ENCODE results near the gene GRK5.

The GRK5 gene

GRCh38 chr10:119480667-119481066 is 273.3 kb downstream of the GRK5 start:
- no peaks in the 10 kb centered on the region for H3K9me3 Mint-ChIP-seq
- no peaks in the 10 kb centered on the region for H3K27me3 Mint-ChIP-seq
- ATAC-seq (no peak), DNase-seq (no peak)
- H3K27ac Mint-ChIP-seq = peak overlapping the region in 1 of 2 donors; percentile 69
- no peak overlapping the region for H3K4me3 Mint-ChIP-seq
- peaks cover 36% of the 10 kb centered on the region for H3K4me1 Mint-ChIP-seq

- no peak overlapping the region for H3K27ac Mint-ChIP-seq
- DNase-seq = no peak
- peaks cover 35% of the 10 kb centered on the region for H3K4me1 Mint-ChIP-seq
Measured at GRCh38 chr10:119481781-119482426, 274.5 kb downstream of the GRK5 start.

GRCh38 chr10:119483001-119483400 is 275.6 kb downstream of the GRK5 start:
- no peak for ATAC-seq
- Mint-ChIP-seq H3K27me3 (no peaks in the 10 kb centered on the region), H3K9me3 (no peaks in the 10 kb centered on the region), H3K27ac (no peak overlapping the region), H3K4me3 (no peak overlapping the region), H3K4me1 (peaks cover 29% of the 10 kb centered on the region)
- DNase-seq = no peak

More at GRCh38 chr10:119481781-119482426, 274.5 kb downstream of the GRK5 start:
- ATAC-seq = no peak
- Mint-ChIP-seq H3K27me3 (no peaks in the 10 kb centered on the region), H3K9me3 (no peaks in the 10 kb centered on the region), H3K4me3 (no peak overlapping the region)

- DNase-seq (no peak), ATAC-seq (no peak)
- Mint-ChIP-seq H3K27ac (no peak overlapping the region), H3K4me1 (peaks cover 29% of the 10 kb centered on the region), H3K27me3 (no peaks in the 10 kb centered on the region), H3K4me3 (no peak overlapping the region), H3K9me3 (no peaks in the 10 kb centered on the region)
Measured at GRCh38 chr10:119483839-119484238, 276.5 kb downstream of the GRK5 start.

- H3K4me3 Mint-ChIP-seq = peak overlapping the region in 1 of 2 donors; percentile 21
- no peak for DNase-seq
Measured at GRCh38 chr10:119488675-119489074, 281.3 kb downstream of the GRK5 start.

GRCh38 chr10:119489991-119490326 is 282.6 kb downstream of the GRK5 start:
- H3K27ac Mint-ChIP-seq = peak overlapping the region; percentile 22 to 86
- no peaks in the 10 kb centered on the region for H3K9me3 Mint-ChIP-seq
- no peak for ATAC-seq
- no peaks in the 10 kb centered on the region for H3K27me3 Mint-ChIP-seq
- H3K4me1 Mint-ChIP-seq = peaks cover 66% of the 10 kb centered on the region
- no peak for DNase-seq
- peak overlapping the region; percentile 81 to 86 for H3K4me3 Mint-ChIP-seq

More at GRCh38 chr10:119488675-119489074, 281.3 kb downstream of the GRK5 start:
- no peak for ATAC-seq
- Mint-ChIP-seq H3K27ac (peak overlapping the region; percentile 34 to 65), H3K4me1 (peaks cover 54% of the 10 kb centered on the region), H3K27me3 (no peaks in the 10 kb centered on the region), H3K9me3 (no peaks in the 10 kb centered on the region)

- Mint-ChIP-seq H3K9me3 (no peaks in the 10 kb centered on the region), H3K27ac (no peak overlapping the region)
Measured at GRCh38 chr10:119491966-119492757, 284.8 kb downstream of the GRK5 start.

GRCh38 chr10:119493155-119493554 is 285.8 kb downstream of the GRK5 start:
- DNase-seq = no peak
- H3K9me3 Mint-ChIP-seq = no peaks in the 10 kb centered on the region
- H3K4me1 Mint-ChIP-seq = peaks cover 92% of the 10 kb centered on the region
- no peaks in the 10 kb centered on the region for H3K27me3 Mint-ChIP-seq
- peak overlapping the region; percentile 68 to 93 for H3K27ac Mint-ChIP-seq
- H3K4me3 Mint-ChIP-seq = peak overlapping the region; percentile 13 to 70
- ATAC-seq = no peak

More at GRCh38 chr10:119491966-119492757, 284.8 kb downstream of the GRK5 start:
- peaks cover 89% of the 10 kb centered on the region for H3K4me1 Mint-ChIP-seq
- no peaks in the 10 kb centered on the region for H3K27me3 Mint-ChIP-seq
- H3K4me3 Mint-ChIP-seq = no peak overlapping the region
- DNase-seq (no peak), ATAC-seq (no peak)

GRCh38 chr10:119494236-119495020 is 287.1 kb downstream of the GRK5 start:
- ATAC-seq (no peak), DNase-seq (no peak)
- H3K4me3 Mint-ChIP-seq = peak overlapping the region in 1 of 2 donors; percentile 4
- no peaks in the 10 kb centered on the region for H3K9me3 Mint-ChIP-seq
- peaks cover 92% of the 10 kb centered on the region for H3K4me1 Mint-ChIP-seq
- H3K27ac Mint-ChIP-seq = peak overlapping the region in 1 of 2 donors; percentile 36
- no peaks in the 10 kb centered on the region for H3K27me3 Mint-ChIP-seq

- Mint-ChIP-seq H3K4me1 (peaks cover 92% of the 10 kb centered on the region), H3K27me3 (no peaks in the 10 kb centered on the region)
- no peak for DNase-seq
Measured at GRCh38 chr10:119495021-119495505, 287.7 kb downstream of the GRK5 start.

GRCh38 chr10:119495545-119495944 is 288.2 kb downstream of the GRK5 start:
- Mint-ChIP-seq H3K4me3 (no peak overlapping the region), H3K9me3 (no peaks in the 10 kb centered on the region), H3K4me1 (peaks cover 92% of the 10 kb centered on the region), H3K27me3 (no peaks in the 10 kb centered on the region), H3K27ac (no peak overlapping the region)
- DNase-seq (no peak), ATAC-seq (no peak)

More at GRCh38 chr10:119495021-119495505, 287.7 kb downstream of the GRK5 start:
- no peak for ATAC-seq
- H3K27ac Mint-ChIP-seq = no peak overlapping the region
- H3K9me3 Mint-ChIP-seq = no peaks in the 10 kb centered on the region
- H3K4me3 Mint-ChIP-seq = peak overlapping the region in 1 of 2 donors; percentile 4

- DNase-seq = peak; percentile 66 to 80
- H3K27ac Mint-ChIP-seq = peak overlapping the region; percentile 73 to 95
- H3K9me3 Mint-ChIP-seq = no peaks in the 10 kb centered on the region
- ATAC-seq = peak; percentile 90
- H3K4me1 Mint-ChIP-seq = peaks cover 98% of the 10 kb centered on the region
- H3K27me3 Mint-ChIP-seq = no peaks in the 10 kb centered on the region
- H3K4me3 Mint-ChIP-seq = peak overlapping the region; percentile 49 to 51
Measured at GRCh38 chr10:119496273-119496672, 288.9 kb downstream of the GRK5 start.

- DNase-seq = no peak
- H3K27me3 Mint-ChIP-seq = no peaks in the 10 kb centered on the region
- H3K9me3 Mint-ChIP-seq = no peaks in the 10 kb centered on the region
- H3K27ac Mint-ChIP-seq = peak overlapping the region; percentile 80 to 82
- no peak for ATAC-seq
- peaks cover 99% of the 10 kb centered on the region for H3K4me1 Mint-ChIP-seq
- peak overlapping the region; percentile 49 to 67 for H3K4me3 Mint-ChIP-seq
Measured at GRCh38 chr10:119497243-119497642, 289.9 kb downstream of the GRK5 start.

GRCh38 chr10:119498889-119499676 is 291.7 kb downstream of the GRK5 start:
- H3K27me3 Mint-ChIP-seq = no peaks in the 10 kb centered on the region
- H3K9me3 Mint-ChIP-seq = no peaks in the 10 kb centered on the region
- peaks cover 99% of the 10 kb centered on the region for H3K4me1 Mint-ChIP-seq
- H3K4me3 Mint-ChIP-seq = peak overlapping the region; percentile 45 to 68
- DNase-seq = peak in 1 of 2 donors; percentile 44
- peak overlapping the region; percentile 76 to 97 for H3K27ac Mint-ChIP-seq
- ATAC-seq = no peak

- Mint-ChIP-seq H3K27ac (peak overlapping the region; percentile 76 to 97), H3K27me3 (no peaks in the 10 kb centered on the region), H3K4me1 (peaks cover 99% of the 10 kb centered on the region), H3K9me3 (no peaks in the 10 kb centered on the region), H3K4me3 (peak overlapping the region; percentile 45 to 68)
- DNase-seq (no peak), ATAC-seq (no peak)
Measured at GRCh38 chr10:119499677-119500002, 292.3 kb downstream of the GRK5 start.
